Esophagus squamous epithelium (tissue), 4 donors: ENCODE data around the gene MC3R.

Experiments
- CTCF ChIP-seq, 6 experiments: fragments of 450-650 bp in 4 of 6; fragments of 200-600 bp in 2 of 6; sonication (generic) in 2 of 6; IDR thresholded peaks; one replicate each; pipeline ENCODE4 v1.5.1; 2016 to 2019; ENCODE audit warnings: antibody characterized with exemption in 6 of 6, mild to moderate bottlenecking in 4 of 6, moderate library complexity in 4 of 6
- POLR2A ChIP-seq, 4 donors: fragments of 450-650 bp; IDR thresholded peaks; one replicate each; pipeline ENCODE4 v1.6.1; 2017; ENCODE audit warnings: antibody characterized with exemption in 4 of 4, mild to moderate bottlenecking in 4 of 4, moderate library complexity in 3 of 4

GRCh38 chr20:56211051-56211450 is 37.5 kb upstream of the MC3R start:
- TF ChIP-seq CTCF (IDR thresholded peaks at IDR 0.05) (no peak), POLR2A (IDR thresholded peaks at IDR 0.05) (no peak)
